Loucy (cell line): Measurements from ENCODE around the gene SRRM5.
A peak's percentile ranks its signal among the peaks of the same experiment; 100 is the strongest.
"Not testable (repeated sequence)": the region's sequence is repeated elsewhere in the genome, so short reads cannot be mapped to it uniquely, and the experiment has no call there.

Source experiments
- H2AFZ ChIP-seq: fragments of 200-600 bp; sonication (generic); 2 replicates; pipeline ENCODE4 v1.6.0; 2016; ENCODE audit warnings: antibody characterized with exemption, mild to moderate bottlenecking, low read length, moderate library complexity
- H3F3A ChIP-seq: fragments of 200-600 bp; 2 replicates; pipeline ENCODE4 v1.6.0; 2016; ENCODE audit warnings: antibody characterized with exemption, low read depth, mild to moderate bottlenecking
- H3K27me3 ChIP-seq: fragments of 200-600 bp; sonication (generic); 2 replicates; pipeline ENCODE4 v1.6.1; 2014; ENCODE audit warnings: low read length, mild to moderate bottlenecking; ENCODE audit not compliant: insufficient read depth, poor library complexity, severe bottlenecking
- H3K36me3 ChIP-seq: fragments of 200-600 bp; sonication (generic); 2 replicates; pipeline ENCODE4 v1.6.1; 2016; ENCODE audit warnings: low read length; ENCODE audit not compliant: insufficient read depth
- H3K4me1 ChIP-seq: fragments of 200-600 bp; sonication (generic); 2 replicates; pipeline ENCODE4 v1.5.1; 2014; ENCODE audit warnings: low read length, mild to moderate bottlenecking; ENCODE audit not compliant: insufficient read depth, poor library complexity, severe bottlenecking
- H3K4me2 ChIP-seq: fragments of 200-600 bp; sonication (generic); 2 replicates; pipeline ENCODE4 v1.6.0; 2014; ENCODE audit warnings: antibody characterized with exemption, low read length, low read depth, mild to moderate bottlenecking; ENCODE audit not compliant: poor library complexity, severe bottlenecking
- H3K4me3 ChIP-seq: fragments of 200-600 bp; sonication (generic); 2 replicates; pipeline ENCODE4 v1.5.1; 2014; ENCODE audit warnings: low read length, mild to moderate bottlenecking, mixed read lengths; ENCODE audit not compliant: poor library complexity, severe bottlenecking
- H3K79me2 ChIP-seq: fragments of 200-600 bp; sonication (generic); 2 replicates; pipeline ENCODE4 v1.6.1; 2014; ENCODE audit warnings: low read length; ENCODE audit not compliant: insufficient read depth
- H3K9ac ChIP-seq: fragments of 200-600 bp; sonication (generic); 2 replicates; pipeline ENCODE4 v1.6.0; 2014; ENCODE audit warnings: mild to moderate bottlenecking, low read depth, low read length, moderate library complexity; ENCODE audit not compliant: poor library complexity, severe bottlenecking
- H3K9me2 ChIP-seq: fragments of 200-600 bp; sonication (generic); replicated peaks from 2 replicates; pipeline ENCODE4 v1.6.1; 2016; ENCODE audit warnings: low read depth, low read length, mixed read lengths
- H3K9me3 ChIP-seq: fragments of 200-600 bp; sonication (generic); 2 replicates; pipeline ENCODE4 v1.6.1; 2014; ENCODE audit warnings: mild to moderate bottlenecking, antibody characterized with exemption, low read length, low read depth; ENCODE audit not compliant: insufficient read depth
- H4K20me1 ChIP-seq: fragments of 200-600 bp; sonication (generic); 2 replicates; pipeline ENCODE4 v1.6.0; 2014; ENCODE audit warnings: antibody characterized with exemption, low read length, mild to moderate bottlenecking; ENCODE audit not compliant: insufficient read depth, poor library complexity, severe bottlenecking
- CTCF ChIP-seq: fragments of 200-600 bp; sonication (generic); conservative IDR thresholded peaks from 2 replicates; pipeline ENCODE4 v1.5.1; 2014; ENCODE audit warnings: mild to moderate bottlenecking, antibody characterized with exemption, low read length
- EZH2phosphoT487 ChIP-seq: fragments of 200-600 bp; IDR thresholded peaks from 2 replicates; pipeline ENCODE4 v1.6.1; 2018; ENCODE audit warnings: antibody characterized with exemption, mild to moderate bottlenecking, moderate library complexity, borderline replicate concordance

The SRRM5 gene

DNA sequence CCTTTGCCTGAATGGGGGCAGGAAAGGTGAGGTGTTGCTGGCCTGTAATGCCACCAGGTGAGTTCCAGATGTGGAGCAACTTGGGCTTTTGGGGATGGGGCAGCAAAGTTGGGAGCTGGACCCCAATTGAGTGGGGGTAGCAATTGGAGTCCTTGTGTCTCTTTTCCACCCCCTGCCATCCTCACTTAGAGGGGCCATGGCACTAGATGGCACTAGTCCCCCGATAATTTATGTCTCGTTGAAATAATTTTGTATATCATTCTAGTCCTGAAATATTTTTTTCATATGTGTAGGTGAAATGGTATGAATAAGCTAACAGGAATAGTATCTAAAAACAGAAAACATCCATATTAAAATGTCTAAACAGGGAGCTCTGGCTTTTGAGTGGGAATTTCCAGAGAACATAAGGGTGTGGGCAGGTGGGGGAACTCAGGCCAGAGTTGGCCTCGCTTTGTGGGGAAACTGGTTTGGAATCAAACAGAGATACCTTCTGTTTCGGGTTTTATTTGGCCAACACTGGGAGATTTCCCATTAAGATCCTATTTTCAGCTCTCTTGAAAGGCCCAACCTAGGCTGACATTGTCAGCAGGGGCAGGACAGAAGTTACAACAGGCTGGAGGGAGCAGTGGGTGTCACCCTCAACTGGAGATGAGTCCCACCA lies 12.1 kb upstream of the SRRM5 start:
- Histone ChIP-seq H3K9me3 (no peaks in the 10 kb centered on the region), H3K36me3 (peaks cover 29% of the 10 kb centered on the region; the same call in 1 of the 2 replicates), H3F3A (no peaks in the 10 kb centered on the region), H4K20me1 (no peaks in the 10 kb centered on the region), H3K4me2 (no peak overlapping the region), H2AFZ (no peak overlapping the region), H3K79me2 (peaks cover 44% of the 10 kb centered on the region), H3K9ac (no peak overlapping the region), H3K27me3 (no peaks in the 10 kb centered on the region), H3K4me3 (no peak overlapping the region), H3K9me2 (no peaks in the 10 kb centered on the region), H3K4me1 (peaks cover 27% of the 10 kb centered on the region)
- TF ChIP-seq CTCF (peak; percentile 25; the same call in 1 of the 2 replicates), EZH2phosphoT487 (no peak)

GRCh38 chr19:43600326-43600725 lies 11.6 kb upstream of the SRRM5 start:
- not testable (repeated sequence) for H3K4me3 ChIP-seq, H3K27me3 ChIP-seq, H3K4me2 ChIP-seq, H3F3A ChIP-seq, H3K9me2 ChIP-seq, H4K20me1 ChIP-seq, H3K9me3 ChIP-seq, H3K9ac ChIP-seq, H2AFZ ChIP-seq
- H3K79me2 ChIP-seq: peaks cover 38% of the 10 kb centered on the region
- peaks cover 29% of the 10 kb centered on the region; the same call in 1 of the 2 replicates for H3K36me3 ChIP-seq
- peaks cover 22% of the 10 kb centered on the region for H3K4me1 ChIP-seq

DNA sequence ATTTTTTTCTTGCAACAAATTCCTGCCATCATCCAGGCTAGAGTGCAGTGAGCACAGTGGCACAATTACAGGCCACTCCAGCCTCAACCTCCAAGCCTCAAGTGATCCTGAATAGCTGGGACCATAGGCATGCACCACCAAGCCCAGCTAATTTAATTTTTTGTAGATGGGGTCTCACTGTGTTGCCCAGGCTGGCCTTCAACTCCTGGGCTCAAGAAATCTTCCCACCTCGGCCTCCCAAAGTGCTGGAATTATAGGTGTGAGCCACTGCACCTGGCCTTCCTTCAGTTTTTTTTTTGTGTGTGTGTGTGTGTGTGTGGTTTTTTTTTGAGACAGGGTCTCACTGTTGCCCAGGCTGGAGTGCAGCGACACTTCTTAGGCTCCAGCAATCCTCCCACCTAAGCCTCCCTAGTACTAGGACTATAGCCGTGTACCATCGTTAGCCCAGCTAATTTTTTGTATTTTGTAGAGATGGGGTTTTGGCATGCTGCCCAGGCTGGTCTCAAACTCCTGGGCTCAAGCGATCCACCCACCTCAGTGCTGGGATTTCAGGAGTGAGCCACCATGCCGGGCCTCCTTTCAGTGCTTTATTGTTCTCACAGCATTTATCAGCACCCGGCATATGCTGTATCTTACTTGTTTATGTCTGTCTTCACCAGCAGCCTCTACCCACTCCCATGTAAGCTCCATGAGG lies 5.9 kb upstream of the SRRM5 start:
- Histone ChIP-seq H3K4me1 (no peaks in the 10 kb centered on the region), H3K9me2 (no peaks in the 10 kb centered on the region), H4K20me1 (peaks cover 8% of the 10 kb centered on the region), H3K36me3 (peaks cover 42% of the 10 kb centered on the region; the same call in 1 of the 2 replicates), H3K4me2 (no peak overlapping the region), H3F3A (no peaks in the 10 kb centered on the region), H3K9me3 (no peaks in the 10 kb centered on the region), H3K9ac (no peak overlapping the region), H2AFZ (no peak overlapping the region), H3K27me3 (no peaks in the 10 kb centered on the region), H3K4me3 (no peak overlapping the region), H3K79me2 (peaks cover 20% of the 10 kb centered on the region; the same call in 1 of the 2 replicates)
- TF ChIP-seq CTCF (no peak), EZH2phosphoT487 (no peak)
